ENCODE measurements around the gene TRERF1. TPM values are rescaled to one million over a fixed set of nuclear protein-coding genes. Genes with fewer than 3 reads are reported as not detected.
"Not testable (repeated sequence)": the region's sequence is repeated elsewhere in the genome, so short reads cannot be mapped to it uniquely, and the experiment has no call there.

The TRERF1 gene
- total and polyA plus RNA-seq, 9 donors, result 5.1 to 13.8 (median 9.7) TPM

DNA sequence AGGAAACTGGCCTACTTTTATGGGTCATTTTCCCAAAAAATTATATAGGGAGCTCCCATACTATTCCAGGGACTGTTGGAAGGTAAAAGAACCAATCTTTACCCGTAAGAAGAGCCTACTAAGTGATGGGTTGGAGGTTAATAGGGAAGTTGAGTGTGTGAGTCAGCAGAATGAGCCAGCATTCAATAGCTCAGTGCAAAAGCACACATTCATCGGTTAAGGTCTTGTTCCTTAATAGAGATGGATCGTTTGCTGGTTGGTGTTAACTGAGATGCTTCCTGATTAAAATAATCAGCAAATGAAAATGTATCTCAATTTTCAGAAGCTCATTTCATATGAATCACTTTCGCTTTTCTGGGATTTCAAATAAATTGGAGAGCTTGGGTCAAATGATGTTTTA is 118.8 kb downstream of the TRERF1 start:
- Histone ChIP-seq H3K9me3 (replicated peaks; ENCODE audit: control insufficient read depth, low read depth, low read length) (no peaks in the 10 kb centered on the region), H3K27ac (ENCODE audit: low read length) (no peak overlapping the region), H3K36me3 (ENCODE audit: control insufficient read depth, insufficient read depth, low read length) (peaks cover 4% of the 10 kb centered on the region), H3K4me1 (ENCODE audit: control insufficient read depth, insufficient read depth, low read length) (no peaks in the 10 kb centered on the region), H3K27me3 (ENCODE audit: control insufficient read depth, insufficient read depth, low read length) (no peaks in the 10 kb centered on the region), H3K4me3 (ENCODE audit: low read length) (no peak overlapping the region)
- no CpG with 5 or more reads among the region's 4 CpGs for WGBS (ENCODE audit: insufficient coverage)
- DNase-seq, result no peak

- no peaks in the 10 kb centered on the region for H3K9me3 ChIP-seq (replicated peaks; ENCODE audit: control insufficient read depth, low read depth, low read length)
- H3K4me3 ChIP-seq (ENCODE audit: low read length), result no peak overlapping the region
- no peak for DNase-seq
- no peaks in the 10 kb centered on the region for H3K4me1 ChIP-seq (ENCODE audit: control insufficient read depth, insufficient read depth, low read length)
- H3K27me3 ChIP-seq (ENCODE audit: control insufficient read depth, insufficient read depth, low read length), result no peaks in the 10 kb centered on the region
- WGBS (ENCODE audit: insufficient coverage), result no CpG with 5 or more reads among the region's 4 CpGs
- no peak overlapping the region for H3K27ac ChIP-seq (ENCODE audit: low read length)
- peaks cover 4% of the 10 kb centered on the region for H3K36me3 ChIP-seq (ENCODE audit: control insufficient read depth, insufficient read depth, low read length)
Observed at GRCh38 chr6:42331019-42331418, 120.7 kb downstream of the TRERF1 start.

GRCh38 chr6:42326248-42326647 is 125.5 kb downstream of the TRERF1 start:
- DNase-seq, result no peak
- no peak overlapping the region for H3K27ac ChIP-seq (ENCODE audit: low read length)
- H3K27me3 ChIP-seq (ENCODE audit: control insufficient read depth, insufficient read depth, low read length), result no peaks in the 10 kb centered on the region
- H3K4me1 ChIP-seq (ENCODE audit: control insufficient read depth, insufficient read depth, low read length), result no peaks in the 10 kb centered on the region
- H3K4me3 ChIP-seq (ENCODE audit: low read length), result no peak overlapping the region
- no CpG with 5 or more reads among the region's 2 CpGs for WGBS (ENCODE audit: insufficient coverage)
- peaks cover 4% of the 10 kb centered on the region for H3K9me3 ChIP-seq (replicated peaks; ENCODE audit: control insufficient read depth, low read depth, low read length)
- H3K36me3 ChIP-seq (ENCODE audit: control insufficient read depth, insufficient read depth, low read length), result peaks cover 4% of the 10 kb centered on the region

DNA sequence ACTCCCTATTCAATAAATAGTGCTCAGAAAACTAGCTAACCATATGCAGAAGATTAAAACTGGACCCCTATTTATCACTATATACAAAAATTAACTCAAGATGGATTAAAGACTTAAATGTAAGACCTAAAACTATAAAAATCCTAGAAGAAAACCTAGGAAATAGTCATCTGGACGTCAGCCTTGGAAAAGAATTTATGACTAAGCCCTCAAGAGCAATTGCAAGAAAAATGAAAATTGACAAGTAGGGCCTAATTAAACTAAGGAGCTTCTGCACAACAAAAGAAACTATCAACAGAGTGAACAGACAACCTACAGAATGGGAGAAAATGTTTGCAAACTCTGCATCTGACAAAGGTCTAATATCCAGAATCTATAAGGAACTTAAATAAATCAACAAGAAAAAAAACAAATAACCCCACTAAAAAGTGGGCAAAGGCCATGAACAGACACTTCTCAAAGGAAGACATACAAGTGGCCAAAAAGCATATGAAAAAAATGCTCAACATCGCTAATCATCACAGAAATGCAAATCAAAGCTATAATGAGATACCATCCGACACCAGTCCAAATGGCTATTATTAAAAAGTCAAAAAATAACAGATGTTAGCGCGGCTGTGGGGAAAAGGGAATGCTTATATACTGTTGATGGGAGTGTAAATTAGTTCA is 126.9 kb downstream of the TRERF1 start:
- not testable (repeated sequence) for H3K27ac ChIP-seq (ENCODE audit: low read length); H3K4me1 ChIP-seq (ENCODE audit: control insufficient read depth, insufficient read depth, low read length)
- no CpG with 5 or more reads among the region's 5 CpGs for WGBS (ENCODE audit: insufficient coverage)

GRCh38 chr6:42322676-42323075 is 129.1 kb downstream of the TRERF1 start:
- Histone ChIP-seq H3K36me3 (ENCODE audit: control insufficient read depth, insufficient read depth, low read length) (peaks cover 4% of the 10 kb centered on the region), H3K27ac (ENCODE audit: low read length) (no peak overlapping the region), H3K4me1 (ENCODE audit: control insufficient read depth, insufficient read depth, low read length) (no peaks in the 10 kb centered on the region), H3K9me3 (replicated peaks; ENCODE audit: control insufficient read depth, low read depth, low read length) (peaks cover 4% of the 10 kb centered on the region), H3K27me3 (ENCODE audit: control insufficient read depth, insufficient read depth, low read length) (no peaks in the 10 kb centered on the region), H3K4me3 (ENCODE audit: low read length) (no peak overlapping the region)
- no peak for DNase-seq
- no CpG with 5 or more reads among the region's 2 CpGs for WGBS (ENCODE audit: insufficient coverage)

More for the DNA sequence above, 126.9 kb downstream of the TRERF1 start:
- not testable (repeated sequence) for H3K36me3 ChIP-seq (ENCODE audit: control insufficient read depth, insufficient read depth, low read length); H3K27me3 ChIP-seq (ENCODE audit: control insufficient read depth, insufficient read depth, low read length); H3K9me3 ChIP-seq (replicated peaks; ENCODE audit: control insufficient read depth, low read depth, low read length); DNase-seq; H3K4me3 ChIP-seq (ENCODE audit: low read length)

DNA sequence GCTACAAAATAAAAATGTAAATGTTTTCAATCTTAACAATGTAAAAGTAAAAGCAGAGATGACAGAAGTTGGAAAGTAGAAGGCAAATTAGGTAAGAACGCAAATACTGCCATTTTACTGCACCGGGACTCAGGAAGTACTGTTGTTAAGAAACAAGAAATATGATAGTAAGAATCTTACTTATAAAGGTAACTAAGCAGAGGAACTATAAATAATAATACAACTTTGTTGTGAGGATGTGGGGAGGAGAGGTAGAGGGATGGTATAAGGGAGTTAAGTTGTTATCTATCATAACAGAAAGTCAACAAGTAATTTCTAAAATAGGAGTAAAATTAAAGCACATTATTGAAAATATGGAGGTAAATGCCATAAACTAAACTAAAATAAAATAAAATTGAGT is 129.8 kb downstream of the TRERF1 start:
- no peaks in the 10 kb centered on the region for H3K4me1 ChIP-seq (ENCODE audit: control insufficient read depth, insufficient read depth, low read length)
- H3K36me3 ChIP-seq (ENCODE audit: control insufficient read depth, insufficient read depth, low read length), result peaks cover 4% of the 10 kb centered on the region
- WGBS (ENCODE audit: insufficient coverage), result no CpG with 5 or more reads among the region's 2 CpGs
- no peak overlapping the region for H3K4me3 ChIP-seq (ENCODE audit: low read length)
- H3K9me3 ChIP-seq (replicated peaks; ENCODE audit: control insufficient read depth, low read depth, low read length), result peaks cover 4% of the 10 kb centered on the region
- H3K27ac ChIP-seq (ENCODE audit: low read length), result no peak overlapping the region
- DNase-seq, result no peak
- H3K27me3 ChIP-seq (ENCODE audit: control insufficient read depth, insufficient read depth, low read length), result no peaks in the 10 kb centered on the region

- 84% methylated on average over 2 of the region's 5 CpGs for WGBS (ENCODE audit: insufficient coverage)
- peaks cover 4% of the 10 kb centered on the region for H3K36me3 ChIP-seq (ENCODE audit: control insufficient read depth, insufficient read depth, low read length)
- no peak for DNase-seq
- H3K9me3 ChIP-seq (replicated peaks; ENCODE audit: control insufficient read depth, low read depth, low read length), result peaks cover 4% of the 10 kb centered on the region
- H3K27me3 ChIP-seq (ENCODE audit: control insufficient read depth, insufficient read depth, low read length), result no peaks in the 10 kb centered on the region
- H3K4me3 ChIP-seq (ENCODE audit: low read length), result no peak overlapping the region
- no peaks in the 10 kb centered on the region for H3K4me1 ChIP-seq (ENCODE audit: control insufficient read depth, insufficient read depth, low read length)
- no peak overlapping the region for H3K27ac ChIP-seq (ENCODE audit: low read length)
Observed at GRCh38 chr6:42320762-42321161, 131.0 kb downstream of the TRERF1 start.

- H3K36me3 ChIP-seq (ENCODE audit: control insufficient read depth, insufficient read depth, low read length), result peaks cover 4% of the 10 kb centered on the region
- no peaks in the 10 kb centered on the region for H3K27me3 ChIP-seq (ENCODE audit: control insufficient read depth, insufficient read depth, low read length)
- no peak for DNase-seq
- no peak overlapping the region for H3K27ac ChIP-seq (ENCODE audit: low read length)
- WGBS (ENCODE audit: insufficient coverage), result no CpG with 5 or more reads among the region's 2 CpGs
- H3K9me3 ChIP-seq (replicated peaks; ENCODE audit: control insufficient read depth, low read depth, low read length), result no peaks in the 10 kb centered on the region
- peaks cover 5% of the 10 kb centered on the region for H3K4me1 ChIP-seq (ENCODE audit: control insufficient read depth, insufficient read depth, low read length)
- no peak overlapping the region for H3K4me3 ChIP-seq (ENCODE audit: low read length)
Observed at GRCh38 chr6:42318480-42318879, 133.2 kb downstream of the TRERF1 start.

GRCh38 chr6:42316981-42317380 is 134.7 kb downstream of the TRERF1 start:
- 83% methylated on average over 1 of the region's 2 CpGs for WGBS (ENCODE audit: insufficient coverage)
- Histone ChIP-seq H3K36me3 (ENCODE audit: control insufficient read depth, insufficient read depth, low read length) (peaks cover 4% of the 10 kb centered on the region), H3K9me3 (replicated peaks; ENCODE audit: control insufficient read depth, low read depth, low read length) (no peaks in the 10 kb centered on the region), H3K4me3 (ENCODE audit: low read length) (no peak overlapping the region), H3K27ac (ENCODE audit: low read length) (no peak overlapping the region), H3K27me3 (ENCODE audit: control insufficient read depth, insufficient read depth, low read length) (no peaks in the 10 kb centered on the region), H3K4me1 (ENCODE audit: control insufficient read depth, insufficient read depth, low read length) (peaks cover 13% of the 10 kb centered on the region)
- DNase-seq, result no peak

DNA sequence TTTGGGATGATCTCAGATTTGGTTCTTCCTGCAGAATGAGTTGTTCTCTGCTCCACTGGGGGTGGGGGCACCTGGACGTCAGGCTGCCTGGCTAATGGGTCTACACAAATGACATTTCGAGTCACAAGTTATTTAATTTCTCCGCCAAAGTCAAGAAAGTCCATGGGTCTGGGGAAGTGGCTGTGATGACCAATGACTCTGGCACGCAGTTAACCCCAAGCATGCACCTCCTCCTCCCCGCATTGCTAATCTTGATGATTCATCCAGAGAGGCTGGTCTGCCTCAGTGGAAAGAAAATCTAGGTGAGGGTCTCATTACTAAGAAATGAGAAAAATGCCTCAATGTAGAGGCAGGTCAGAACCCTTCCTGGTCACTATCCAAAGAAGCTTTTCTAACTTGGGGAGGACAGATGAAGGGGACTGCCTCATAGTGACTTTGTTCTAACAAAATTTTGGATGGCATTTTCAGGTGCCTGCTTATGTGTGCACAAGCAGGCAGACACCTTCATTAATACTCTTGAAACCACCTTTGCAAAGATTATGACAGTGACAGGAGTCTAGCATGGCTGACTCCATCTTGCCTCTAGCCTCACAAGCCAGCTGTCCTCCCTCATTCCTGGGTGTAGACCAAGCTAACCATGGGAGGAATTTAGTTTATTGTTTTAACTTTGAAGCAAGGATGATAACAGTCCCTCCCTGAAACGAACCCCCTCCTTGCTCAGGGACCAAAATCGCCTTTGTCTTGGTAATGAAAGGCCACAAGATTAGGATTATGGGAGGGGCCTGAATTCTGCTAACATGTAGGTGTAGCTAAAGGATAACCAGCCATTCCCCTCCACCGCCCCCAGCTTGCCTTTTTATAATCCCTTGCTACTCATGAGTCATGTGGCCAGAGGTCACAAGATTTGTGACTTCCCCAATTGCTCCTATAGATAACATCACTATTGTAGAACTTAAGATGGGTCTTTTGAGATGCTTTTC is 135.4 kb downstream of the TRERF1 start:
- H3K4me1 ChIP-seq (ENCODE audit: control insufficient read depth, insufficient read depth, low read length), result peaks cover 13% of the 10 kb centered on the region
- peaks cover 4% of the 10 kb centered on the region for H3K36me3 ChIP-seq (ENCODE audit: control insufficient read depth, insufficient read depth, low read length)
- H3K9me3 ChIP-seq (replicated peaks; ENCODE audit: control insufficient read depth, low read depth, low read length), result no peaks in the 10 kb centered on the region
- H3K27me3 ChIP-seq (ENCODE audit: control insufficient read depth, insufficient read depth, low read length), result no peaks in the 10 kb centered on the region
- H3K4me3 ChIP-seq (ENCODE audit: low read length), result no peak overlapping the region
- no CpG with 5 or more reads among the region's 8 CpGs for WGBS (ENCODE audit: insufficient coverage)
- H3K27ac ChIP-seq (ENCODE audit: low read length), result no peak overlapping the region
- DNase-seq, result no peak

All from muscle of leg (tissue), 11 donors.